ENCODE data around the gene CSRP3.

Gene CSRP3

DNA sequence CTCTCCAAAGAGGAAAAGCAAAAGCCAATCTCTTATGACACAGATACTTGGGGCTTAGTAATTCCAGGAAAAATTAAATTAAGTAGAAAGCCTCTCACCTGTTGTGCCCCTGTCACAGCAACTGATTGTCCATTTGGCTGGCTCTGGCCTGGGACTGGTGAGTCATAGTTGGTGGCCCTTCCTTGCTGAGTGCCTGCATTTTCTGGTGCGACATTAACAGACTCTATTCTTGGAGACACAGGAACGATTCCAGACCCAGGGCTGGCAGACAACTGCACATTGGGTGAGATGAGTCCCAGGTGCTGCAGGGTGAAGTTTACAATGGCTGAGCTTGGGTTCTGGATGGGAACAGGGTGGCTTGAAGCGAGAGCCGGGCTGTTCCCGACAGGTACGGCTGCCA, 23.3 kb upstream of the CSRP3 start:
- no peak for DNase-seq

DNA sequence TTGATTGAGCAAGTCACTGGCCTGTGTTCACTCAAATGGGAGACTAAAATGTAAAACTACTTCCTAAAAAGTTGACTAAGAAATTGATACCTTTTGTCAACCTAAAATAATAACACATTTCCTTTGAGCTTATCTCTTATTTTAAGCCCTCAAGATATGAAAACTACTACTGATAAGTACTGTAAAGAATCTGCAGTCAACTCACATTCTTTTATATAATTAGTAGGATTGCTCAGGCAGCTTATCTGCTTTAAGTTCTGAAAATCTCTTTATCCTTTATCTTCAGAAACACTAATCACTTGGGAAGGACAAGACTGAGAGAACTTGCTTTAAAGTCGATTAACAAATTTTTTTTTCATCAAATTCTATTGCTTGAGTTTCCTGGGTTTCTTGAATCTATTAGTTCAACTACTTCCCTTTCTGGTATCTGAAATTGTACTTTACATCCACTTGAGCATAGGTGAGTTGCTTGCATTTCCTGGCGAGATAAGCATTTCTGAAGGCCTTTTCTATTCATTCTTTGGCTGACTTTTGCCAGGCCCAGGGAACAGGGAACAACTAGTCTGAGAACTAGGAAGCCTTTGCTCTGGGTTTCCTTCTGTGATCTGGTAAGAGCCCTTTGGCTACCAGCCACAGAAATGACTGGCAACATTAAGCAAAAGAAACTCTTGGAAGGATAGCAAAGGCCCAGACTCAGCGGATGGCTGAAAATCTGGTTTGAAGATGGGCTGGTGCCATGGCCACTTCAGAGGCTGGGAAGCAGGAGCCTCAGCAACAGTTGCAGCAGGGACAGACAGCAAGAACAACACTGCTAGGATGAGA, 19.3 kb upstream of the CSRP3 start:
- DNase-seq: no peak

DNA sequence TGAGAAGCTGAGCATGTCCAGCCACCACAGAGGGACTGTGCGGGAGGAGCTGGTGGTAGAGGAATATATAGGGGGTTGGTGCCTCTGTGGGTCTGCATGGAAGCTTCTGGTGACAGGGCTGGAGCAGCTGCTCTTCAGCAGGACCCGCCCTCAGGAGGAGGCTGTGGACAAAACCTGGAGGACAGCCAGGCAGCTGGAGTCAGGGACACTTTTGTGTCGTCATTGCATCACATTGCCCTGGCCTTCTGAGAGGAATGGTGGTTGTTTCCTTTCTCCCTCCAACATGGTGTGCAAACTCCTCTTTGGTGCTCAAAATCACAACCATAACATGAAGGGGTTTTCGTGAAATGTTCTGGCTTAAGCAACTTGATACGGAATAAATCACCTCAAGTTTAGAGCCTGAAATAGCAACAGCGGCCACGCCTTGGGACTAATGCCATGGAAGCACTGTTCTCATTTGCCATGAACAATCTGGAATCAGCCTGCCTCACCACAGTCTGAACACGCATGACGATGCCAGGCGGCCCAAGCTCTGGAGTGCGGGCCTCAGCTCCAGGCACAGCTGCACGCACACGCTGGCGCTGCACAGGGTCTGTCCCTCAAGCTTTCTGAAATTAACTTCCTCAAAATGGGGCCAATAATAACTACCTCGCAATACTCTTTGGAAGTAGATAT, 17.1 kb upstream of the CSRP3 start:
- peak; percentile 16 for DNase-seq

DNA sequence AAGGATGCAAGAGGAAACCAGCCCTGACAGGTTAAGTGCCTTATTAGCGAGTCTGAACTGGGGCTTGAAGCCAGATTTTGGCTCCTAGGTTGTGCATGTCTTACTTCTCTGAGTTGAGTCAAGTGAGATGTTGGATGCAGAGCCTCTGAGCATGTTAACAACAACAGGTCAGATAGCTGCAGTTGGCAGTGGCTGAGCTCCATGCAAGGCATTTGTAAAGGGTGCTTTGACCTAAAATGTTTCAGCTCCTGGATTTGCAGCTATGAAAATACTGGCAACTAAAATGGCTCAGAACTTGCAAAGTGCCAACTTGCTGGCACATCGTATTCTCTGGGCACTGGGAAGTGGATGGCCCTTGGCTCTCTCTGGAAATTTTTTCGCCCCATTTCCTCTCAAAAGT, 16.4 kb upstream of the CSRP3 start:
- DNase-seq: no peak

DNA sequence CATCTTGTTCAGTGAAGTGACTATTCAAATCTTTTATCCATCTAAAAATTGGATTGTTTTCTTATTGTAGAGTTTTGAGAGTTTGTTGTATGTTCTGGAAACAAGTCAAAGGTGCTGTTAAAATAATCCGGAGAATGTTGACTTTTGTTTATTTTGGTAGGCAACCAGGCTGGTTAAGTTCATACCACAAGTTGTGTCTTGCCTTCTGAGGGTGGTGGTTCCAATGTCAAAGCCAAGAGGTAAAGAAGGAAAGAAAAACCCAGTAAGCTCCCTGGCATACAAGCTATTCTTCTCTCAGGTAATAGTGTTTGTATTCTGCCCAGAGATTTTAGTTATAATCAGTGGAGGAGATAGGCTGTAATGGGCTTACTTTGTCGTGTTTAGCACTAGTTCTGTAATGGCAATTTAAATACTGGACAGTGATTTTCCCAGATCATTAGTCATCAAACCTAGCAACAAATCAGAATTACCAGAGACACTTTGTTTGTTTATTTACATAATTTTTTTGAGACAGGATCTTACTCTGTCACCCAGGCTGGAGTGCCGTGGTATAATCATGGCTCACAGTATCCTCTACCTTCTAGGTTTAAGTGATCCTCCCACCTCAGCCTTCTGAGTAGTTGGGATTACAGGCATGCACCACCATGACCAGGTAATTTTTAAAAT, 15.1 kb upstream of the CSRP3 start:
- DNase-seq: no peak

DNA sequence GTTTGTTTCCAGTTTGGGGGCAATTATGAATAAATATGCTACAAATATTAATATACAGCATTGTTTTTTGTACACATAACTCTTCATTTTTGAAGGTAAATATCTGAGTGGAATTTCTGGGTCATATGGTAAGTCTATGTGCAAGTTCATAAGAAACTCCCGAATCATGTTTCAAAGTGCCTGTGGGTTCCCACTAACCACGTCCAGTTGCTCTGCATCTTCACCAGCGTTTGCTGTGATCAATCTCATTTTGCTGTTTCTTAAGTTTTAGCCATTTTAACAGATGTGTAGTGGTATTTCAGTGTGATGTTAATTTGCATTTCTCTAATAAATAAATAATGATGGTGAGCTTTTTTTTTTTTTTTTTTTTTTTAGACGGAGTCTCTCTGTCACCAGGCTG, 14.2 kb upstream of the CSRP3 start:
- DNase-seq: no peak

DNA sequence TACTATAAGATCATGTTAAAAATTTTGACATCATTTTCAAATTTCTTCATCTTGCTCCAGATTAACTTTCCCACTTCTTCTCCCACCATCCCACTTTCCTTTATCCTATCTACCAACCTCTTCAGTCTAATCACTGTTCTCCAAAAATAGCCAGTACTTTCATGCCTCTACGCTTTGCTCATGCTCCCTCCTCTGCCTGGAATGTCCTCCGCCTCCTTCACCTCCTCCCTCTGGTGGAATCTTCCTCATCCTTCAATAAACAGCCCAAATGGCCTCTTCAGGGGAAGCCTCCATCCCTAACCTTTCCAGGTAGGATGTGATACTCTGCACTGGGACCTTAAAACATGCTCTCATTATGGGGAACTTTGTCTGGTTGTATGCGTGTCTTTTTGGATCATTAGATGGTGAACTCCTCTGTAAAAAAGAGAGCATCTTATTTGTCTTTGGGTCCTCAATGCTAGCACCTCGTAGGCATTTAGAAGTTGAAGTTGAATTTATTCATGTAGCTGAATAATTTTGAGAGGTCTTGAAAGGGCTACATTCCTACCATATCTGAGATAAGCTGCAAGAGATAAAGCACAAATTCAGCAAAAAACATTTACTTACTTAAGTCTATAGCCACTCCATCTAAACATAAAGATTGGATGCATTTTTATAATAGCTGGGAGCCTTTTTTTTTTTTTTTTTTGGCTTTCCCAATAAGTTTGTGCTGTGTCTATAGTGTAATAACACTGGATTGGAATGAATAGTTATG, 8.0 kb upstream of the CSRP3 start:
- DNase-seq: no peak

DNA sequence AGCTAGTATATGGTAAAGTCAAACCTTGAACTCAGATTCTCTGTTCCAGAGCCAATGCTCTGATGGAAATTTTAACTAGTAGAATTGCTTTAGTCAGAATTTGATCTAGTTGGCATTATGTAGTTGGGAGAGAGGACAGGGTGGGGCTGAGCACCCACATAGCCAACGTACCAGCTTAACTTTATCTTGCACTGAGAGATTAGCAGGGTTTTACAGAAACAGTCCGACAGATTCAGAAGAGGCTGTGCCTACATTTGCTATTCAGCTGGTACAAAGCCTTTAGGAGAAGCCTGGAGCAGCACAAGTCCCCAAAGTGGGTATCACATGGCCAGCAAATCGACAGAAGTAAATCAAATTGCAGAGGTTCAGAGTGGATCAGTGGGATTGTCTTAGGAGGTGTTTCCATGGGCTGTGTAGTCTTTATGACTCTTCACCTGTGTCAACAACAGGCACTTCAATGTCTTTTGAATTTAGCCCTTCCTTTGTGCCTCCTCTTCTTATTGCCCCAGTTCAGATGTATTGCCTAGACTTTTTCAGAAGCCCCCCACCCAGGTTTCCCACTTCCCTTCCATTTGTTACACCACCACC, 7.3 kb upstream of the CSRP3 start:
- no peak for DNase-seq

DNA sequence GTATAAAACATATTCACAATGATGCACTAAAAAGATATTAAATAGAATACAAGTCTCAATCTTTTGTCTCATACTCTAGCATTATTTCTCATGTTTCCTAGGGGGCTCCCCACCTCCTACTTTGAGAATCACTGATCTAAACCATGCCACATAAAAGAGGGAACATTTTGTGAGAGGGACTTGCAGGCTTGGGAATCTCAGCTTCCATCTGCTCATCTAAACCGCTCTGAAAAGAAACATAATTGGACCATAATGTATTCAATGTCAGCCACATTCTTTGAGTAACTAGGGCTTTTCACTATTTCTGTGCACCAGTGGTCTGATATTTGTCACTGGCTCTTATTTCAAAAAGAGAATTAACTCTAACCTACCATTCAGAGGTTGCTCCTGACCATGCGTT, 6.4 kb upstream of the CSRP3 start:
- DNase-seq: no peak

DNA sequence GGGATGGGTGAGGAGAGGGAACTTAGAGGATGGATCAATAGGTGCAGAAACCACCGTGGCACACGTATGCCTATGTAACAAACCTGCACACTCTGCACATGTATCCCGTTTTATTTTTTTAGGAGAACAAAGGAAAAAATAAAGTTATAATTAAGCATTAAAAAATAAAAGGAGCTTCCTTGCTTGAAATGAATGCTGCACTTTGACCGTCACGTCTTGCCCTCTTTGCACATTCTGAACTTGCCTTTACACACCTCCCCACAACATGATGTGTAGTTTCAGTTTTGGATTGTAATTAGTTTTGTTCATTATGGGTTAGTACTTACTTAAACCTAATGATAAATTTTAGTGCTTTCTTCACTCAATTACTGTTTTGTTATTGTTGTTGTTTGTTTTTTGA, 3.1 kb upstream of the CSRP3 start:
- no peak for DNase-seq

DNA sequence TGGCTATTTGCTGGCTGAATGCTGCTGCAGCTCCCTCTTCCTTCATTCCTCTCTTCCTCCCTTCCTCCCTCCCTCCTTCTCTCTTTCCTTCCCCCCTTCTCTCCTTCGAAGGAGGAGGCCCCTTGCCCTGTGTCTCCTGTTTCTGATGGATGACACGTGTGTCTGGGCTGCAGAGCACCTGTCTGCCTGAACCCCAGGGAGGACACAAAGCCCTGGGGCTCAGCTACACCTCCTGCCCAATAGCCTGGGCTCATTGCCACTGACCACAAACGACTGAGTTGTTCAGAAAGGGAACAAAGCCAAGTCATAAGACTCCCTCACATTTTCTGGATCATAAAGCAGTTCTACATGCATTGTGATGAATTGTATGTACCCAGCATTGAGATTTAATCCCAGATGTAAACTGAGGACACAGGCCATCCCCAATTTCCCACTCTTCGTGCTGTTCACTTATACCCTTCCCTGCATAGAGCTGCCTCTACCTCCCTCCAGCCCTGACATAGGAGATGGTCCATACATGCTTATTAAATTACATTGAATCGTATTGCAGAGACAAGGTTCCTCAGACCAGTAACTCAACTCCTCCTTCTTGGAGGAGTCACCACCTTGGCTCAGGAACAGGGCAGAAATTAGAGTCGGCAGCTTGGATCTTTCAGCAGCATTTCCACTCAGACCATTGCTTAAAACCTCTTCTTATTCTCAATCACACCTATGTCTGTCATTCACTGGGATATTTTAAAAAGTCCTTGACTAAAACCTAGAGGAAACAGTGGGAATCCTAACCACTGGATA, 1.2 kb downstream of the CSRP3 start:
- no peak for DNase-seq

DNA sequence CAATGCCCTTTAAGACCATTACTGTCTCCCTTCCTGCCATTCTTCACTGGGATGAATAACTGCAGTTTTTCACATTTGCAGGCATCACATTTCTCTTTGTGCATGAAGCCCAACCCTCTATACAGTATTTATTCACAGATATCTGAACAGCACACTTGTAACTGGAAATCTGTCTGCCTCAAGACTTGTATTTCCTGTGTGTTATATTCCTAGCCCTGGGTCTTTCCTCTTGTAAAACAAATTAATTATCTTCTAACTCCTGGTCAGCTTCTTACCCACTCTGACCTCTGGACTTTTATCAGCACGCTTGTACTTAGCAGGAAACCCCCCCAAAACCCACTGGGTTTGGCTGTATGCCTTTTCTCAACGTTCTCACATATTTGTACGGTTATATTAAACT, 2.0 kb downstream of the CSRP3 start:
- no peak for DNase-seq

DNA sequence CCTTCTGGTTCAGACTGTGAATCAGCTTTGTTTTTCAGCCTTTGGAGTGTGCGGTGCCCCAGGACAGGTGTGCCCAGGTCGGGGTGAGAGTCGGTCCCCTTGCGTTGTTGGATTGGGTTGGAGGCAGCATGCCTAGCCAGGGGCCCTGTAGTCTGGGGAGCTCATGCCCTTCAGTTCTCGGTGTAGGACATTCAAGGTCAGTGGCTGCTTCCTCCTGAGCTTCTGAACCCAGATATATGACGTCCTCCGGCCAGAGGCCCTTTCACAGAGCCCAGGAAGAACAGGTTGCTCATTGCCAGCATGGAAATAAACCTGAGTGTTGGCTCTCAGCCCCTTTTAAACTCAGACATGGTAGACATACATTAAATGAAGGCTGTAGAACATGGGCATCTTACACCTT, 2.7 kb downstream of the CSRP3 start:
- DNase-seq: no peak

DNA sequence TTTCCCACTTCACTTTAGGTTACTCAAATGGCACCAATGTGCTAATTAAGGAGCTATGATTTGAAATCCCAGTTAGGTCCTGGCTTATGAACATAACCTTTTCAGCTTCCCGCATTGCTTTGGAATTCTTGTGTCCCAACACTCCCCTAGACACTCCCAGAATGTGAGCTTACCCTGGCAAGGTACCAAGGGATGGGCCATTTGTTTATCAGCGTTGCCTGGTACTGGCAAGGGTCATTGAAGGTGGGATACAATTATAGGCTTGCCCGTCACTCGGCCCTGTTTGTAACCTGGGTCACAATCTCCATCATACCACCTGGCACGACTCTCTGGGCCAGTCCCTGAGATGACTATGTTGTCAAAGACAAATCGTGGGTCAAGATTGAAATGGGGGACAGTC, 5.4 kb downstream of the CSRP3 start:
- DNase-seq: no peak

DNA sequence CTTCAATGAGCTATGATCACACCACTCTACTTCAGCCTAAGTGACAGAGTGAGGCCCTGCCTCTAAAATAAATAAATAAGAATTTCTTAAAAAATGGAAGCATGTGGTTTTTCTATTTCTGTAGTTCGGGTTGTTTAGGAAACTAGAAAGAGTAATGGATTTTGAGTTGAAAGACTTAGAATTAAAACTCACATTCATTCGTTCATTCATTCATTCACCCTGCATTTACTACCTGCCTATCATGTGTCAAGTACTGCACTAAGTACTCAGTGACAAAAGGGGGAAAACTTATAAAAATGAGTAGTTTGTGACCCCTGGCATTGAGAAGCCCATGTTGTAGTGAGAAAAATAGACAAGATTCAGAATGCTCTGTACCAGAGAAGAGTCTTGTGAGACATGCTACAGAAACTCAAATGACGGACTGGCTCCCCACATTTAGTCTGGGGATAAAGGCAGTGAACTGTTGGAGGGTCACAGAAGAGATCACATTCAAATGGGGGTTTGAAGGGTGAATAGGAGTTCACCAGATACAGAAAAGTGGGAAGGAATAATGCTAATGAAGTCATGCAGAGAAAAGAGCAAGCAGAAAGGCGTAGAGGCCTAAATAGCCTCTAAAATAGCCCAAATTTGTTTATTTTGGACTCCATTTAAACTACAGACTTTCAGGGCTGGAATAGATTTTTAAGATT, 7.0 kb downstream of the CSRP3 start:
- no peak for DNase-seq

DNA sequence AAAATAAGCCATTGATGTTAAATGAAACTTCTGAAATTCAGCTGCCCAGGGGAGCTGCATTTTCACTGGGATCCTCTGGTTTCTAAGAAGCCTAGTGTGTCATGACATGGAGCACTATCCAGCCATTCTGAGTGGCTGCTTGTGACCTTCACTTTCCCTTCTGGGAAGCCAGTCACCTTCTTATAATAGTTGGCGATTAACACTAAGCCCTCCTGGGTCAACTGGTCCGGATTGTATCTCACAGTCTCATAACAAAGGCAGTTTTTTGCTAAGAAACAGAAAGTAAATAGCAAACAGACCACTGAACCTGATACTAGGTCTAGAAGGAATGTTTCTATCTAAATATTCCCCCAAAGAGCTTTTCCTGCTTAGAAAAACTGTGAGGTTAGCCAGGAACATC, 7.9 kb downstream of the CSRP3 start:
- no peak for DNase-seq

DNA sequence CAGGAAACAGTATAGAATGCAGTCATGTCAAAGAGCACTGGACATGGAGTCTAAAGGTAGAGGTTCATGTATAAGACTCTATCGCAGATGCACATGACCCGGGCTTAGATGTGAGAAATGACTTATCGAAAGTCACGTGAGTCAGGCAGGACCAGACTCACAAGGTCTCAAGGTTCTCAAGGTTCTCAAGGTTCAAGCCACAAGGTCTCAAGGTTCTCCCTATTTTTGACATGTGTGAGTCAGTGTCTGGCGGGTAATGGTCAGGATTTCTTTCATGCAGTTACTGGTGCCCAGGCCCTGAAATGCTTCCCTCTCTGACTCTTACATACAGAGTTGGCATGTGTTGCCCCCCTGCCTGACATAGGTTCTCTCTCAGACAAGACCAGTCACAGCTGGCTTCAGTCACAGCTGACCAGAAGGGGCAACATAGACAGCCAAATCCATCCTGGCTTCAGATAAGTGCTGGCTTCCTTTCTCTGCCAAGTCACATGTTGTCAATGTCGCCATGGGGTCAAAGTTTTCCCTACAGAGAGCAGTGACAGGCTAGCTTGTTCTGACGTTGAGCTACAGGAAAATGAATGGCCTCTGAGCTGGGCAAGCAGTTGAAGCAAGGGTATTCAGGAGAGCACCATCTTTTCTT, 10.1 kb downstream of the CSRP3 start:
- no peak for DNase-seq

DNA sequence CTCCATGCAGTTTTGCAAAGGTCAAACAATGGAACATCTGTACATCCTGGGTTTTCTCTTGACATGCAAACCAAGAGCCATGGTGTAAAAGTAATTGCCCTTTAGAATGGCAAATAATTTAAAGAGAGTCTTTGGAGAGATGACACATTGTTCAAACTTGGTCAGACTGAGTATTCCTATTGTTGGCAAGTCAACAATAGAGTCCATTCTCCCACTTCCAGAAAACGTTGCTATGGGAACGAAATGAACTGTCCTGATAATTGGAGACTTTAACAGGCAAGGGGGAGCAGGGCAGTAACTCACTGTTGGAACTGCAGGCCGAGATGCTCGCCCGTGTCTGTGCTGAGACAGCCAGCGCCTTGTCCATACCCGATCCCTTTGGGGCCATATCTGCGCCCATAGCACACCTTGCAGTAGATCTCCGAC, 13.9 kb downstream of the CSRP3 start:
- peak; percentile 57 for DNase-seq

DNA sequence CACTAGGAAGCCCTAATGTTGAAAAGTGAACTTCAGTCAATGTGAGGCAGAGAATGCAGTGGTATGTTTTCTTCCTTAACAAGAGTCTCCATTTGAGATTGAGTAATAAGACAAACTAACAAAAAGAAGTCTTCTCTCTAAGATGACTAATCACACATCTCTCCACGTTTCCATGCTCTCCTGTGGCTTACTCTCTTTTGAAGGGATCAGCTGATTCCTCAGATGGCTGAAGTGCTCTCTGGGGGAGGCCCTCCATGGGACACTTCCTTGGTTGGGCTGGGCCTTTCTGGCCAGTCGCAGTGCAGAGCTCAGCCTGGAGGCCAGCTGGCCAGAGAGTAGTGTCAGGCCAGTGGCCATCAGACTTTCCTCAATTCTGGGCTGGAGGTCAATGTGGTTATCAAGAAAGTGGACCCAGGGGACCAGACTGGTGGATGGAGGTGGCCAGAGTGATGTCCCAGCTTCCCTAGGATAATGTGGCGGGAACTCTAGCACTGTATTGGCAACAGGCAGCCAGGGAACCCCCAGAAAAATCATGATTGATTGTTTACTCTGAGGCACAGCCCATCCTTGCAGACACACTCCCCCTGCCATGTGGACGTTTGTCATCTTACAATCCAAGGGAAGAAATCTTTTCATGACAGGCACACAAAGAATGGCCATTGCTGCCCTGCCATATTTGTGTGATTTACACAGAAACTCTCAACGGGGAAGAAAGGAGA, 14.5 kb downstream of the CSRP3 start:
- no peak for DNase-seq

DNA sequence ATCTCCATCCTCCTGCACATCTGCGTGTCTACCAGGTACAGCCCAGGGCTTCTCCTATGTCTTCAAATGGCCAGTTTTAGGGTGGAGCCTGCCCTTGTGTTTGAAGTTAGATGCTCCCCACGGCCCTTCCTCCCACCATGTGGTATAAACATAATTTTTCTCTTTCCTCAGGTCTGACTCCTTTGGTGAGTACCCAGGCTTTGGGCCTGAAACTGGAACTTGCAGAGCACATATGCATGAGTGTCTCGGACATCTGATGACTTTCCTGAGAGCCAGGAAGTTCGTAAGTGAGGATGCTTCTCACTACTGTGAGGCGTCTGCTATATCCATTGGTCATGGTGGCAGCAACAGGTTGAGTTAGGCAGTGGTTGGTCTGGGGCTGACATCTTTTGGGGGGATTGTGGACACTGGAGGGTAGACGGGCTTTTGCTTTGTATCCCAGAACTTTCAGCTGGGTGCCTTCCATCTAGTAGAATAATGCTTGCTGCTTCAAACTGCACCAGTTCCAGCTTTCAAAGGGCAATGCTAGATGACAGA, 16.2 kb downstream of the CSRP3 start:
- no peak for DNase-seq

Measured in COR-L47 (cell line).